Stomach (tissue), 9 donors: ENCODE data around the gene ANGPTL4. TPM values are rescaled to one million over a fixed set of nuclear protein-coding genes. Genes with fewer than 3 reads are reported as not detected.

Experiments
- DNase-seq, 2 donors: peaks; one replicate each; pipeline versions ENCODE4 v3.0.0 to v3.0.0-alpha.2; 2013 to 2019
- H3K27ac ChIP-seq, 5 donors: fragments of 200-600 bp in 4 of 5; sonication (generic) in 4 of 5; one replicate each; pipeline ENCODE4 v1.5.1; 2013 to 2019; ENCODE audit warnings: mild to moderate bottlenecking in 1 of 5, moderate library complexity in 1 of 5
- H3K27me3 ChIP-seq, 3 donors: fragments of 200-600 bp; sonication (generic); one replicate each; pipeline ENCODE4 v1.5.1; 2017 to 2019; ENCODE audit warnings: mixed run types in 1 of 3
- H3K36me3 ChIP-seq, 4 donors: fragments of 200-600 bp; sonication (generic); 1 replicate in 3 of 4; 2 replicates in 1 of 4; pipeline ENCODE4 v1.5.1; 2016 to 2019
- H3K4me1 ChIP-seq, 4 donors: fragments of 200-600 bp; sonication (generic); one replicate each; pipeline ENCODE4 v1.5.1; 2016 to 2019
- H3K4me3 ChIP-seq, 4 donors: fragments of 200-600 bp; sonication (generic) in 3 of 4; one replicate each; pipeline ENCODE4 v1.5.1; 2016 to 2019; ENCODE audit warnings: mild to moderate bottlenecking in 1 of 4
- H3K9me3 ChIP-seq, 4 donors: fragments of 200-600 bp; sonication (generic); one replicate each; pipeline ENCODE4 v1.5.1; 2016 to 2019
- CTCF ChIP-seq, 7 experiments: fragments of 450-650 bp in 4 of 7; fragments of 200-600 bp in 3 of 7; sonication (generic) in 3 of 7; IDR thresholded peaks; one replicate each; pipeline ENCODE4 v1.5.1; 2016 to 2019; ENCODE audit warnings: antibody characterized with exemption in 7 of 7, control low read depth in 2 of 7, mild to moderate bottlenecking in 1 of 7
- EP300 ChIP-seq: sonication (generic); formaldehyde crosslinking; IDR thresholded peaks from one replicate; pipeline ENCODE4 v1.6.1; 2017; ENCODE audit warnings: antibody characterized with exemption
- POLR2A ChIP-seq, 4 donors: fragments of 450-650 bp; IDR thresholded peaks; one replicate each; pipeline ENCODE4 v1.6.1; 2016; ENCODE audit warnings: antibody characterized with exemption in 4 of 4, control low read depth in 2 of 4, mild to moderate bottlenecking in 1 of 4, moderate library complexity in 1 of 4
- POLR2AphosphoS5 ChIP-seq, 3 donors: sonication (generic); formaldehyde crosslinking; IDR thresholded peaks; one replicate each; pipeline ENCODE4 v1.6.1; 2016; ENCODE audit warnings: antibody characterized with exemption in 3 of 3
- WGBS, 5 donors: extraction: QIAGEN DNeasy Blood & Tissue Kit in 3 of 5; methylation state at CpG; one replicate each; pipeline versions ENCODE4 v1.1.5 to v1.1.7; 2013 to 2018; 5-methylcytosine and 5-hydroxymethylcytosine counted together
- intact Hi-C: fragments of 100-400 bp; cut with DNase I; formaldehyde crosslinking; loops from one replicate; pipeline ENCODE4 v1.15.1; 2023; ENCODE audit warnings: low total_unique reads
- polyA plus RNA-seq, 3 donors: library from polyadenylated mRNA; stranded (reverse); fragments of 200-250 nt; gene quantifications; one replicate each; pipeline ENCODE4 v1.2.3, GENCODE V29; 2013
- total RNA-seq, 5 donors: library from RNA; depleted of rRNA; stranded (reverse); fragments of >200 nt; gene quantifications; one replicate each; pipeline versions ENCODE4 v1.1.0 to v1.2.3, GENCODE V29; 2014 to 2016
- donor health status: healthy with polysubstance abuse.
- donor health status: Bipolar disorder and iron deficiency.
- donor health status: healthy.

The ANGPTL4 gene
- total and polyA plus RNA-seq, 8 donors, result 4.1 to 276 (median 21.4) TPM

- H3K36me3 ChIP-seq, result peaks cover 16 to 34% (median 25%) of the 10 kb centered on the region in 4 donors
- no peaks in the 10 kb centered on the region for H3K27me3 ChIP-seq
- H3K4me1 ChIP-seq, result peaks cover 20 to 61% (median 34%) of the 10 kb centered on the region in 4 donors
- H3K4me3 ChIP-seq, result peak overlapping the region; percentile 79 to 94 (median 84)
- TF ChIP-seq CTCF (IDR thresholded peaks at IDR 0.05), result no peak
- TF ChIP-seq POLR2A (IDR thresholded peaks at IDR 0.05), result no peak
- TF ChIP-seq EP300, result no peak
- TF ChIP-seq POLR2AphosphoS5 (IDR thresholded peaks at IDR 0.05), result no peak
- intact Hi-C loops, result no loop called here
- peak overlapping the region; percentile 79 to 97 (median 93) for H3K27ac ChIP-seq
- DNase-seq, result no peak
- H3K9me3 ChIP-seq, result no peaks in the 10 kb centered on the region
- 6 to 23% (median 9%) methylated on average over 21 to 30 of the region's 30 CpGs for WGBS, 5 donors
Observed at GRCh38 chr19:8321986-8322637, 41.8 kb upstream of the ANGPTL4 start.

GRCh38 chr19:8322638-8322997 lies 41.3 kb upstream of the ANGPTL4 start:
- Histone ChIP-seq H3K27me3 (no peaks in the 10 kb centered on the region), H3K4me3 (peak overlapping the region; percentile 79 to 94 (median 84)), H3K27ac (peak overlapping the region in 3 of 5 donors; percentile 93 to 97 (median 93)), H3K4me1 (peaks cover 20 to 56% (median 32%) of the 10 kb centered on the region in 4 donors), H3K9me3 (no peaks in the 10 kb centered on the region), H3K36me3 (peaks cover 15 to 31% (median 23%) of the 10 kb centered on the region in 4 donors)
- DNase-seq, result no peak
- WGBS, 5 donors, result 37 to 58% (median 50%) methylated on average over 7 of the region's 7 CpGs
- intact Hi-C loops, result no loop called here
- TF ChIP-seq CTCF (IDR thresholded peaks at IDR 0.05), result no peak
- no peak for TF ChIP-seq EP300
- no peak for TF ChIP-seq POLR2A (IDR thresholded peaks at IDR 0.05)
- TF ChIP-seq POLR2AphosphoS5 (IDR thresholded peaks at IDR 0.05), result no peak

- Histone ChIP-seq H3K36me3 (peaks cover 15 to 24% (median 22%) of the 10 kb centered on the region in 4 donors), H3K27me3 (no peaks in the 10 kb centered on the region), H3K27ac (no peak overlapping the region), H3K9me3 (no peaks in the 10 kb centered on the region), H3K4me3 (peak overlapping the region in 1 of 4 donors; percentile 82), H3K4me1 (peaks cover 20 to 51% (median 32%) of the 10 kb centered on the region in 4 donors)
- DNase-seq, result no peak
- 80 to 98% (median 95%) methylated on average over 1 of the region's 1 CpG; no CpG with 5 or more reads in 1 of the 5 donors for WGBS, 5 donors
- no peak for TF ChIP-seq POLR2A (IDR thresholded peaks at IDR 0.05)
- TF ChIP-seq CTCF (IDR thresholded peaks at IDR 0.05), result no peak
- TF ChIP-seq POLR2AphosphoS5 (IDR thresholded peaks at IDR 0.05), result no peak
- TF ChIP-seq EP300, result no peak
- intact Hi-C loops, result no loop called here
Observed at GRCh38 chr19:8323781-8324185, 40.2 kb upstream of the ANGPTL4 start.

- H3K9me3 ChIP-seq, result no peaks in the 10 kb centered on the region
- peaks cover 15 to 24% (median 22%) of the 10 kb centered on the region in 4 donors for H3K36me3 ChIP-seq
- TF ChIP-seq POLR2AphosphoS5 (IDR thresholded peaks at IDR 0.05) (peak in 1 of 3 donors; percentile 49), CTCF (IDR thresholded peaks at IDR 0.05) (no peak)
- no peak overlapping the region for H3K27ac ChIP-seq
- intact Hi-C loops, result no loop called here
- DNase-seq, result no peak
- no peaks in the 10 kb centered on the region for H3K27me3 ChIP-seq
- WGBS, 5 donors, result 70 to 93% (median 73%) methylated on average over 3 to 17 of the region's 17 CpGs
- H3K4me3 ChIP-seq, result no peak overlapping the region
- H3K4me1 ChIP-seq, result peaks cover 20 to 44% (median 32%) of the 10 kb centered on the region in 4 donors
Observed at GRCh38 chr19:8324186-8325050, 39.5 kb upstream of the ANGPTL4 start.
